GM12878 (cell line): ENCODE data around the gene TMED6. TPM values are rescaled to one million over a fixed set of nuclear protein-coding genes. Genes with fewer than 3 reads are reported as not detected.

ENCODE experiments used
- ATAC-seq: fragments of 200-7000 bp; cut with Tn5 transposase; 3 replicates; pipeline ENCODE4 v1.9.1; 2020; ENCODE audit warnings: mild to moderate bottlenecking, moderate library complexity
- Bru-seq: library from RNA; stranded (reverse); fragments of 400-500 nt; gene quantifications from one replicate; lab custom pipeline; 2021; lab: Mats Ljungman, UMichigan
- BruChase-seq, 2 experiments: library from RNA; stranded (reverse); fragments of 400-500 nt; gene quantifications; one replicate each; lab custom pipeline; 2021; lab: Mats Ljungman, UMichigan
- BruUV-seq: library from RNA; stranded (reverse); fragments of 400-500 nt; replicated peaks from 2 replicates; lab custom pipeline; 2021; lab: Mats Ljungman, UMichigan
- CTCF ChIA-PET: fragments of 300-600 bp; sonication (Branson Sonifier 250); formaldehyde crosslinking; extraction: SDS; loops from one replicate; lab custom pipeline; 2021; ENCODE audit warnings: inconsistent platforms; lab: Yijun Ruan, JAX
- POLR2A ChIA-PET: fragments of 350-600 bp; formaldehyde crosslinking; extraction: SDS; loops from one replicate; lab custom pipeline; 2021; ENCODE audit warnings: inconsistent platforms; lab: Charles Lee
- RAD21 ChIA-PET: fragments of 300-600 bp; sonication (Branson Sonifier 250); formaldehyde crosslinking; loops from one replicate; lab custom pipeline; 2023; ENCODE audit warnings: antibody characterized with exemption; ENCODE audit not compliant: unreplicated experiment; lab: Charles Lee
- SMC1A ChIA-PET: fragments of 300-600 bp; sonication (Branson Sonifier 250); formaldehyde crosslinking; loops from one replicate; lab custom pipeline; 2023; ENCODE audit not compliant: unreplicated experiment, uncharacterized antibody; lab: Charles Lee
- DNase-seq: peaks from one replicate; pipeline ENCODE4 v3.0.0-alpha.2; 2011; ENCODE audit warnings: low read depth, low spot score
- FAIRE-seq: peaks from 3 replicates; lab custom pipeline; 2011; peaks lifted over from hg19 to GRCh38; lab: Jason Lieb, UNC
- H2AFZ ChIP-seq: 2 replicates; pipeline ENCODE4 v1.6.0; 2011; ENCODE audit warnings: low read depth, low read length, control low read depth; ENCODE audit not compliant: control insufficient read depth
- H3K27ac ChIP-seq: 2 replicates; pipeline ENCODE4 v1.5.1; 2011; ENCODE audit warnings: control low read depth; ENCODE audit not compliant: control insufficient read depth, insufficient read depth
- H3K27me3 ChIP-seq, 2 experiments: replicated peaks in 1 of 2; 2 replicates each; pipeline versions ENCODE4 v1.6.0 to v1.6.1; 2011; ENCODE audit warnings: low read length in 1 of 2; ENCODE audit not compliant: control insufficient read depth in 2 of 2, insufficient read depth in 2 of 2
- H3K36me3 ChIP-seq, 2 experiments: 2 replicates each; pipeline ENCODE4 v1.5.1; 2011; ENCODE audit warnings: low read length in 1 of 2; ENCODE audit not compliant: control insufficient read depth in 2 of 2, insufficient read depth in 2 of 2
- H3K4me1 ChIP-seq: 2 replicates; pipeline ENCODE4 v1.6.1; 2011; ENCODE audit warnings: mild to moderate bottlenecking, low read length, moderate library complexity, mixed read lengths; ENCODE audit not compliant: control insufficient read depth, insufficient read depth
- H3K4me2 ChIP-seq: 2 replicates; pipeline ENCODE4 v1.6.0; 2011; ENCODE audit warnings: control low read depth; ENCODE audit not compliant: control insufficient read depth, insufficient read depth
- H3K4me3 ChIP-seq: fragments of 200-600 bp; sonication (generic); 2 replicates; pipeline ENCODE4 v1.5.1; 2016
- H3K79me2 ChIP-seq: 2 replicates; pipeline ENCODE4 v1.6.0; 2011; ENCODE audit warnings: low read length; ENCODE audit not compliant: control insufficient read depth, insufficient read depth
- H3K9ac ChIP-seq: 2 replicates; pipeline ENCODE4 v1.8.0; 2011; ENCODE audit warnings: low read length, control low read depth, mixed read lengths; ENCODE audit not compliant: control insufficient read depth, insufficient read depth
- H3K9me3 ChIP-seq: replicated peaks from 3 replicates; pipeline ENCODE4 v1.5.1; 2011; ENCODE audit warnings: mild to moderate bottlenecking, low read length; ENCODE audit not compliant: control insufficient read depth, insufficient read depth
- H4K20me1 ChIP-seq: 2 replicates; pipeline ENCODE4 v1.6.0; 2011; ENCODE audit not compliant: control insufficient read depth, insufficient read depth
- ASH2L ChIP-seq: fragments of 300-600, 200-600 bp; sonication (generic); IDR thresholded peaks from 2 replicates; pipeline ENCODE4 v1.6.1; 2017; ENCODE audit warnings: low read depth, mild to moderate bottlenecking, borderline replicate concordance
- CREB1 ChIP-seq: IDR thresholded peaks from 2 replicates; pipeline ENCODE4 v1.6.1; 2012; ENCODE audit warnings: low read depth, mild to moderate bottlenecking, inconsistent platforms
- HDAC6 ChIP-seq: fragments of 200-600 bp; sonication (generic); IDR thresholded peaks from one replicate; pipeline ENCODE4 v1.8.0; 2017; ENCODE audit warnings: antibody characterized with exemption; ENCODE audit not compliant: unreplicated experiment
- IKZF1 ChIP-seq: fragments of 450-650 bp; conservative IDR thresholded peaks from 2 replicates; pipeline ENCODE4 v1.6.1; 2017; ENCODE audit warnings: antibody characterized with exemption, mild to moderate bottlenecking
- JUNB ChIP-seq: IDR thresholded peaks from 2 replicates; pipeline ENCODE4 v1.6.1; 2016; ENCODE audit warnings: antibody characterized with exemption, mild to moderate bottlenecking
- MYC ChIP-seq: IDR thresholded peaks from 2 replicates; pipeline ENCODE4 v1.6.1; 2011; ENCODE audit warnings: mild to moderate bottlenecking, low read length, moderate library complexity, inconsistent platforms; ENCODE audit not compliant: insufficient read depth, insufficient replicate concordance, insufficient read length, severe bottlenecking
- PML ChIP-seq: IDR thresholded peaks from 2 replicates; pipeline ENCODE4 v1.6.1; 2012; ENCODE audit warnings: low read length, inconsistent platforms
- ZNF384 ChIP-seq: IDR thresholded peaks from 2 replicates; pipeline ENCODE4 v1.6.1; 2012; ENCODE audit warnings: low read depth, mild to moderate bottlenecking, low read length, improper control_type of control experiment, borderline replicate concordance
- WGBS: methylation state at CpG from one replicate; pipeline ENCODE4 v1.1.6; 2016; ENCODE audit warnings: low lambda C conversion rate; ENCODE audit not compliant: insufficient replicate concordance, insufficient coverage; ENCODE audit errors: missing lambda C conversion rate; 5-methylcytosine and 5-hydroxymethylcytosine counted together
- in situ Hi-C: fragments of 300-500 bp; cut with MboI; formaldehyde crosslinking; loops from 9 replicates; pipeline ENCODE4 v1.14.3; 2018; ENCODE audit warnings: mixed read lengths
- intact Hi-C: fragments of 100-400 bp; cut with micrococcal nuclease; formaldehyde crosslinking; loops from one replicate; pipeline ENCODE4 v1.14.2; 2022; ENCODE audit not compliant: unreplicated experiment
- long read RNA-seq, 2 experiments: library from polyadenylated mRNA; unstranded; transcript quantifications; one replicate each; pipeline ENCODE4 v2.0.0, GENCODE V29; 2019 to 2020
- polyA minus RNA-seq, 3 experiments: library from RNA; depleted of rRNA, polyadenylated mRNA; stranded (reverse); fragments of >200 nt; gene quantifications; 2 replicates each; pipeline ENCODE4 v1.2.3, GENCODE V29; 2011
- polyA plus RNA-seq, 11 experiments: library from polyadenylated mRNA; depleted of rRNA in 4 of 11; unstranded in 6 of 11; stranded (reverse) in 5 of 11; fragments of >200 nt; fragmentation: Nextera tagmentation in 4 of 11; fragmentation: Illumina TruSeq in 1 of 11; extraction: Ambion mirVana in 4 of 11; extraction: Trizol in 1 of 11; gene quantifications; 1 replicate in 1 of 11; 2 replicates in 10 of 11; pipeline versions ENCODE4 v1.2.1 to v1.2.3, GENCODE V29; 2011 to 2016; ENCODE audit warnings: inconsistent platforms in 2 of 11, missing spikeins in 2 of 11, low read depth in 1 of 11
- total RNA-seq, 4 experiments: library from RNA; depleted of rRNA in 3 of 4; stranded (reverse); fragments of >200 nt in 3 of 4; fragmentation: Illumina TruSeq in 1 of 4; extraction: Trizol in 1 of 4; gene quantifications; 2 replicates each; pipeline versions ENCODE4 v1.2.1 to v1.2.3, GENCODE V29; 2013 to 2021
- TF ChIP-seq, protein P1 (sequence below): fragments of 150-350 bp; IDR thresholded peaks from 2 replicates; pipeline ENCODE4 v1.6.1; 2016; ENCODE audit warnings: low read depth, low read length
- TF ChIP-seq, protein P2 (sequence below): fragments of 450-650 bp; IDR thresholded peaks from 2 replicates; pipeline ENCODE4 v1.6.1; 2017; ENCODE audit warnings: mild to moderate bottlenecking, moderate library complexity

The TMED6 gene
- total RNA-seq (2013; cell fraction: nucleolus; rRNA removed): 1.5 TPM in 2 replicates
- total RNA-seq (2014; rRNA removed): 0.27 and 0.40 TPM in 2 replicates
- 0.37 and 1.1 TPM in 2 replicates for total RNA-seq (2014; rRNA removed; fragmentation: Illumina TruSeq; extraction: Trizol)
- 0.48 and 1.7 TPM in 2 replicates for total RNA-seq (2021)
- 1.0 TPM for polyA plus RNA-seq (2011; ENCODE audit: low read depth)
- 0.30 and 0.36 TPM in 2 replicates for polyA plus RNA-seq (2011; rRNA removed)
- polyA plus RNA-seq (2011; cell fraction: cytosol; rRNA removed): 0.12 and 0.18 TPM in 2 replicates
- 0.47 and 0.70 TPM in 2 replicates for polyA plus RNA-seq (2011; cell fraction: nucleus; rRNA removed)
- 0.69 and 1.4 TPM in 2 replicates for polyA plus RNA-seq (2012)
- polyA plus RNA-seq (2014; fragmentation: Illumina TruSeq; extraction: Trizol): 0.78 and 1.4 TPM in 2 replicates
- polyA plus RNA-seq (2014; fragmentation: Nextera tagmentation; extraction: Ambion mirVana): under 1 TPM; 0.40 to 0.80 TPM
- polyA plus RNA-seq (2014; rRNA removed): 0.27 and 0.52 TPM in 2 replicates
- polyA plus RNA-seq (2016; fragmentation: Nextera tagmentation; extraction: Ambion mirVana): under 1 TPM; 0.78 to 0.83 TPM
- not detected in 2 replicates for polyA minus RNA-seq (2011; rRNA and poly(A)+ RNA removed)
- not detected in 2 replicates for polyA minus RNA-seq (2011; cell fraction: cytosol; rRNA and poly(A)+ RNA removed)
- not detected in 2 replicates for polyA minus RNA-seq (2011; cell fraction: nucleus; rRNA and poly(A)+ RNA removed)
- Bru-seq, nascent RNA: percentile 60 among the genes with signal in this experiment
- percentile 64 among the genes with signal in this experiment for BruChase-seq, experiment 1, labeled RNA remaining after a 6-hour chase
- percentile 62 among the genes with signal in this experiment for BruChase-seq, experiment 2, labeled RNA remaining after a 2-hour chase
- long read RNA-seq, experiment 1: 0 reads
- long read RNA-seq, experiment 2: 0 reads

DNA sequence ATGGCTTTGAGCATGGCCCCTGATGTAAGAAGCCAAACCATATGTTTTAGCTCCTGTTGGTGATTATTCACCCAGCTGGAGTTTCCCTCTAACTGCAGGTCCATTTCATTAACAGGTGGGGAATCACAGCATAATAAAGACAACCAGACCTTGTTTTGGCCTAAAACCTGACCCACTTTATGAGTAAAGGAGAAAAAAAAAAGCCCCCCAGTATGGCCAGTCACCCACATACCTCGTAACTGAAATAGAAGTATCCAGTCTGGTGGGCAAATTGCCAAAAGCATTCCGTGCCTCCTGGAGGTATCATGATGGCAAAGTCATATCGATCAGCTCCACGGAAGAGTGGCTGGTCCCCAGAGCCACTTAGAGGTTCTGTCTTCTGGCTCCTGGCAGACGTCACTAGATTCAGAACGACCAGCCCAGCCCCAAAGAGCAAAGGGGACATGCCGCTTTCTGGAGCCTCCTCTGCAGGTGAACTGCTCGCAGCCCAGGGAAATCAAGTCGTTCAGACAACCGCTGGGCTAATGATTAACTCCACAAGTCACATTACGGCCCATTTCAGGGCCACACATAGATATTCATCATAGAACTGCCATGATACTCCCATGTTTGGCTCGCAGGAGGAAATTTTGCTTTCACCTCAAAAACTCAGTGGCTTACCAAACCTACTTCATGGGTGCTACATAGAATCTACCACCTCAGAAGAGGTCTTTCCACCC lies at the start of gene TMED6:
Gene TMED6, minus strand, starts transcription at position 478 of the 719 bp plus-strand sequence. Its CDS starts 33 bp downstream, at position 445.
- FAIRE-seq (no peak), ATAC-seq (no peak), DNase-seq (no peak)
- Histone ChIP-seq H3K27me3 (no peaks in the 10 kb centered on the region), H3K36me3 (peaks cover 0 to 4% of the 10 kb centered on the region in 2 experiments; a peak in 3 of 4 replicates), H3K9ac (no peak within 1 kb of the TSS), H3K4me1 (no peaks in the 10 kb centered on the region; the same call in 1 of the 2 replicates), H3K4me3 (no peak within 1 kb of the TSS), H4K20me1 (no peaks in the 10 kb centered on the region), H3K9me3 (no peaks in the 10 kb centered on the region), H3K79me2 (no peaks in the 10 kb centered on the region), H3K27ac (no peak within 1 kb of the TSS), H2AFZ (no peak within 1 kb of the TSS), H3K4me2 (no peak within 1 kb of the TSS)
- SMC1A ChIA-PET: interaction anchor here (1.0 kb wide), 1 partner anchor 11 kb away, joined by 3 read pairs; no protein-coding TSS in a partner anchor
- CTCF ChIA-PET: interaction anchor here (1.3 kb wide), 1 partner anchor 403 kb away, joined by 4 read pairs; the partner anchor contains the start of gene NOB1
- no TSS peak for BruUV-seq
- in situ Hi-C loops (no loop called here), intact Hi-C loops (no loop called here)
- POLR2A ChIA-PET: interaction anchor here (0.6 kb wide), 1 partner anchor 46 kb away, joined by 4 read pairs; no protein-coding TSS in a partner anchor
- RAD21 ChIA-PET: interaction anchor here (0.6 kb wide), 1 partner anchor 244 kb away, joined by 6 read pairs; no protein-coding TSS in a partner anchor
- 95% methylated on average over 12 of the region's 12 CpGs for WGBS
- TF ChIP-seq MYC (no peak), CREB1 (no peak), JUNB (no peak), PML (no peak), HDAC6 (no peak), IKZF1 (no peak), ASH2L (no peak), ZNF384 (no peak)
- TF ChIP-seq, protein P1, sequence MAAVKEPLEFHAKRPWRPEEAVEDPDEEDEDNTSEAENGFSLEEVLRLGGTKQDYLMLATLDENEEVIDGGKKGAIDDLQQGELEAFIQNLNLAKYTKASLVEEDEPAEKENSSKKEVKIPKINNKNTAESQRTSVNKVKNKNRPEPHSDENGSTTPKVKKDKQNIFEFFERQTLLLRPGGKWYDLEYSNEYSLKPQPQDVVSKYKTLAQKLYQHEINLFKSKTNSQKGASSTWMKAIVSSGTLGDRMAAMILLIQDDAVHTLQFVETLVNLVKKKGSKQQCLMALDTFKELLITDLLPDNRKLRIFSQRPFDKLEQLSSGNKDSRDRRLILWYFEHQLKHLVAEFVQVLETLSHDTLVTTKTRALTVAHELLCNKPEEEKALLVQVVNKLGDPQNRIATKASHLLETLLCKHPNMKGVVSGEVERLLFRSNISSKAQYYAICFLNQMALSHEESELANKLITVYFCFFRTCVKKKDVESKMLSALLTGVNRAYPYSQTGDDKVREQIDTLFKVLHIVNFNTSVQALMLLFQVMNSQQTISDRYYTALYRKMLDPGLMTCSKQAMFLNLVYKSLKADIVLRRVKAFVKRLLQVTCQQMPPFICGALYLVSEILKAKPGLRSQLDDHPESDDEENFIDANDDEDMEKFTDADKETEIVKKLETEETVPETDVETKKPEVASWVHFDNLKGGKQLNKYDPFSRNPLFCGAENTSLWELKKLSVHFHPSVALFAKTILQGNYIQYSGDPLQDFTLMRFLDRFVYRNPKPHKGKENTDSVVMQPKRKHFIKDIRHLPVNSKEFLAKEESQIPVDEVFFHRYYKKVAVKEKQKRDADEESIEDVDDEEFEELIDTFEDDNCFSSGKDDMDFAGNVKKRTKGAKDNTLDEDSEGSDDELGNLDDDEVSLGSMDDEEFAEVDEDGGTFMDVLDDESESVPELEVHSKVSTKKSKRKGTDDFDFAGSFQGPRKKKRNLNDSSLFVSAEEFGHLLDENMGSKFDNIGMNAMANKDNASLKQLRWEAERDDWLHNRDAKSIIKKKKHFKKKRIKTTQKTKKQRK: no peak
- TF ChIP-seq, protein P2, sequence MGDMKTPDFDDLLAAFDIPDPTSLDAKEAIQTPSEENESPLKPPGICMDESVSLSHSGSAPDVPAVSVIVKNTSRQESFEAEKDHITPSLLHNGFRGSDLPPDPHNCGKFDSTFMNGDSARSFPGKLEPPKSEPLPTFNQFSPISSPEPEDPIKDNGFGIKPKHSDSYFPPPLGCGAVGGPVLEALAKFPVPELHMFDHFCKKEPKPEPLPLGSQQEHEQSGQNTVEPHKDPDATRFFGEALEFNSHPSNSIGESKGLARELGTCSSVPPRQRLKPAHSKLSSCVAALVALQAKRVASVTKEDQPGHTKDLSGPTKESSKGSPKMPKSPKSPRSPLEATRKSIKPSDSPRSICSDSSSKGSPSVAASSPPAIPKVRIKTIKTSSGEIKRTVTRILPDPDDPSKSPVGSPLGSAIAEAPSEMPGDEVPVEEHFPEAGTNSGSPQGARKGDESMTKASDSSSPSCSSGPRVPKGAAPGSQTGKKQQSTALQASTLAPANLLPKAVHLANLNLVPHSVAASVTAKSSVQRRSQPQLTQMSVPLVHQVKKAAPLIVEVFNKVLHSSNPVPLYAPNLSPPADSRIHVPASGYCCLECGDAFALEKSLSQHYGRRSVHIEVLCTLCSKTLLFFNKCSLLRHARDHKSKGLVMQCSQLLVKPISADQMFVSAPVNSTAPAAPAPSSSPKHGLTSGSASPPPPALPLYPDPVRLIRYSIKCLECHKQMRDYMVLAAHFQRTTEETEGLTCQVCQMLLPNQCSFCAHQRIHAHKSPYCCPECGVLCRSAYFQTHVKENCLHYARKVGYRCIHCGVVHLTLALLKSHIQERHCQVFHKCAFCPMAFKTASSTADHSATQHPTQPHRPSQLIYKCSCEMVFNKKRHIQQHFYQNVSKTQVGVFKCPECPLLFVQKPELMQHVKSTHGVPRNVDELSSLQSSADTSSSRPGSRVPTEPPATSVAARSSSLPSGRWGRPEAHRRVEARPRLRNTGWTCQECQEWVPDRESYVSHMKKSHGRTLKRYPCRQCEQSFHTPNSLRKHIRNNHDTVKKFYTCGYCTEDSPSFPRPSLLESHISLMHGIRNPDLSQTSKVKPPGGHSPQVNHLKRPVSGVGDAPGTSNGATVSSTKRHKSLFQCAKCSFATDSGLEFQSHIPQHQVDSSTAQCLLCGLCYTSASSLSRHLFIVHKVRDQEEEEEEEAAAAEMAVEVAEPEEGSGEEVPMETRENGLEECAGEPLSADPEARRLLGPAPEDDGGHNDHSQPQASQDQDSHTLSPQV: no peak
